DMS 273 (cell line): ENCODE measurements around the gene OR4F3.
"Not testable (repeated sequence)": the region's sequence is repeated elsewhere in the genome, so short reads cannot be mapped to it uniquely, and the experiment has no call there.

ENCODE experiments used
- DNase-seq: peaks from one replicate; lab custom pipeline; 2025; ENCODE audit not compliant: unreplicated experiment; lab: John Stamatoyannopoulos, UW

Gene OR4F3

GRCh38 chr5:181366968-181367367, at the start of gene OR4F3:
OR4F3 (plus strand) TSS chr5:181367268.
- DNase-seq: not testable (repeated sequence)
